Measurements from ENCODE around the gene KDM2B.
A peak's percentile ranks its signal among the peaks of the same experiment; 100 is the strongest.

Gene KDM2B

DNA sequence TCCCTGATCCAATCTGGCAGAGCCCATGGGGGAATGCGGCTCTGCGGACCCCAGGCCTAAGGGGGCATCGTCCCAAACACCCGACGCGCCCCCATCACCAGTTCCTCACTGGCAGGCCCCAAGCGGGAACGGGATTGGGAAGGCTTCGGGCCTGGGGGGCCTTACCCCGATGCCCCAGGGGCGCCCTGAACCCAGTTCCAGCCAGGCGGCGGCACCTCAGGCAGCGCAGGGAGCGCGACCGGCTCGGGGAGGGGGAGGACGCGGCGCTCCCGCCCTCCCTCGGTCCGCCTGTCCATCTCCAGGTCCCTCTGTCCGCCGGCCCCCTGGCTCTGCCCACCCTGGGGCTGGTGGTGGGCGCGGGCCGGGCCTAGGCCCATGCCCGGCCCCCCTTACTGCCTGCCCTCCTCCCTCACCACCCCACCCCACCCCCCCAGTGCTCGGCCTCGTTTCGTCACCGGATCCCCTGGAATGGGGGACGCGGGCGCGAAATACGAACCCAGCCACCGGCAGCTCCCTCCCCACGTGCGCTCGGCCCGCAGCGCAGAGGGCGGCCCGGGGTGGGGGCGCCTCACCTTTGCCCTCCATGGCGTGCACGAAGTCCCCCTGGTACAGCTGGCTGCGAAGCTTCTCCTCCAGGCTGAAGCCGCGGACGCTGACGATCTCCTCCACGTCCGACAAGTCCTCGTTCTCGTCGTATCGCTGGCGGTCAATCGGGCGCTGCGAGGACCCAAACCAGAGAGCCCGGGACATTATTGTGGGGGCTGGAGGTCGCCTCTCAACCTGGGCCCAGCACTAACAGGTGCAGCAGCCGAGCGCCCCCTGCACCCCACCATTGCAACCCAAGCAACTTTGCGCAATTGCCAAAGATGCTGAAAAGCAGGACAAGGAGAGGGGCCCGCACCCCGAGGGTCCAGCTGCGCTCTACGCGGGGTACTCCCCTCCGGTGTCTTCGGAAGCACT is 2.3 kb downstream of the KDM2B start:
- H3K9me3 ChIP-seq (ENCODE audit: low read length), result no peaks in the 10 kb centered on the region
- H4K20me1 ChIP-seq (ENCODE audit: insufficient read depth, low read length), result no peaks in the 10 kb centered on the region
- no peaks in the 10 kb centered on the region for H3K27me3 ChIP-seq (ENCODE audit: insufficient read depth, low read length)
- peak overlapping the region; percentile 64 for H3K9ac ChIP-seq (ENCODE audit: low read length)
- H3K79me2 ChIP-seq (ENCODE audit: insufficient read depth, low read length), result no peaks in the 10 kb centered on the region
- peaks cover 35% of the 10 kb centered on the region for H3K4me1 ChIP-seq (ENCODE audit: insufficient read depth, low read length, severe bottlenecking)
- H3F3A ChIP-seq (ENCODE audit: insufficient read depth, low read length), result no peaks in the 10 kb centered on the region
- H2AFZ ChIP-seq (ENCODE audit: low read length), result no peak overlapping the region
- H3K36me3 ChIP-seq (ENCODE audit: insufficient read depth, low read length), result peaks cover 13% of the 10 kb centered on the region; the same call in 1 of the 2 replicates
- no peak for TF ChIP-seq EZH2 (IDR thresholded peaks at IDR 0.05; ENCODE audit: borderline replicate concordance, low read length)
- TF ChIP-seq, protein P1, sequence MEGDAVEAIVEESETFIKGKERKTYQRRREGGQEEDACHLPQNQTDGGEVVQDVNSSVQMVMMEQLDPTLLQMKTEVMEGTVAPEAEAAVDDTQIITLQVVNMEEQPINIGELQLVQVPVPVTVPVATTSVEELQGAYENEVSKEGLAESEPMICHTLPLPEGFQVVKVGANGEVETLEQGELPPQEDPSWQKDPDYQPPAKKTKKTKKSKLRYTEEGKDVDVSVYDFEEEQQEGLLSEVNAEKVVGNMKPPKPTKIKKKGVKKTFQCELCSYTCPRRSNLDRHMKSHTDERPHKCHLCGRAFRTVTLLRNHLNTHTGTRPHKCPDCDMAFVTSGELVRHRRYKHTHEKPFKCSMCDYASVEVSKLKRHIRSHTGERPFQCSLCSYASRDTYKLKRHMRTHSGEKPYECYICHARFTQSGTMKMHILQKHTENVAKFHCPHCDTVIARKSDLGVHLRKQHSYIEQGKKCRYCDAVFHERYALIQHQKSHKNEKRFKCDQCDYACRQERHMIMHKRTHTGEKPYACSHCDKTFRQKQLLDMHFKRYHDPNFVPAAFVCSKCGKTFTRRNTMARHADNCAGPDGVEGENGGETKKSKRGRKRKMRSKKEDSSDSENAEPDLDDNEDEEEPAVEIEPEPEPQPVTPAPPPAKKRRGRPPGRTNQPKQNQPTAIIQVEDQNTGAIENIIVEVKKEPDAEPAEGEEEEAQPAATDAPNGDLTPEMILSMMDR (IDR thresholded peaks at IDR 0.05; ENCODE audit: low read length), result no peak
- peak overlapping the region; percentile 74 for H3K4me3 ChIP-seq (ENCODE audit: low read depth, low read length, poor library complexity, severe bottlenecking)
- no peak overlapping the region for H3K27ac ChIP-seq (ENCODE audit: low read depth, low read length, poor library complexity, severe bottlenecking)
- no peaks in the 10 kb centered on the region for H3K9me2 ChIP-seq (ENCODE audit: low read depth, low read length)
- H3K4me2 ChIP-seq (ENCODE audit: low read length), result peak overlapping the region; percentile 84

DNA sequence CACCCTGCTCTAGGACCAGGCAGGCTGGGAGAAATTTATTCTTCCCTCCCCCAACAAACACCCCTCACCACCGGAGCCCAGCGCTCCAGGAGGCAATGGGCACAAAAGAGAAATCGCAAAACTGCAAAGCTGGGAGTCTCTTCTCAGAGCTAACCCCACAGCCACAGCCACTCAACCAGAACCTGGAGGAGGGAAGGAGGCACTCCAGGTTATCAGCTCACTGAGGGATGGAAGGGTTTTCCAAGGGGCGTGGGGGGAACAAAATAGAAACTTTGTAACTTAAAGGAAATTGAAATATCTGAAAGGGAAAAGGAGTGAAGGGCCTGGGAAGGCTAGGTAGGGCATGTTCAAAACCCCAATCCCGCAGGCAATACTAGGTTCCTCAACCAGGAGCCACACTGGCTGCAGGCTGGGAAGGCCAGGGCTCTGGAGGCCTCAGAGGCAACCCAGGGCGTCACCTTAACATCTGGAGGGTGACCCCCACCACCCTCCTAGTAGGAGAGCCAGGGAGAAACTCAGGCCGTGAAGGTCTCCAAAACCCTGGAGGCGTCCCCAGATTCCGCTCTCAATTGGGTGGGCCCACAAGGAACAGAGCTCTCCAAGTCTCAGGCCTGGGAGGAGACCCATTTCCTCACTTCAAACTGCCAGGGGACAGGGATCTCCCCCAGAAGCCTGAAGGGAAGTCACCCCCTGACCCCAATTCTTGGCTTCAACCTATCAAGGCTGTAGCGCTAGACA is 3.2 kb downstream of the KDM2B start:
- Histone ChIP-seq H3K4me2 (ENCODE audit: low read length) (no peak overlapping the region), H3K9me3 (ENCODE audit: low read length) (no peaks in the 10 kb centered on the region), H4K20me1 (ENCODE audit: insufficient read depth, low read length) (no peaks in the 10 kb centered on the region), H3F3A (ENCODE audit: insufficient read depth, low read length) (no peaks in the 10 kb centered on the region), H3K4me1 (ENCODE audit: insufficient read depth, low read length, severe bottlenecking) (peaks cover 34% of the 10 kb centered on the region), H3K4me3 (ENCODE audit: low read depth, low read length, poor library complexity, severe bottlenecking) (no peak overlapping the region), H2AFZ (ENCODE audit: low read length) (no peak overlapping the region), H3K36me3 (ENCODE audit: insufficient read depth, low read length) (peaks cover 13% of the 10 kb centered on the region; the same call in 1 of the 2 replicates), H3K9me2 (ENCODE audit: low read depth, low read length) (no peaks in the 10 kb centered on the region), H3K79me2 (ENCODE audit: insufficient read depth, low read length) (no peaks in the 10 kb centered on the region), H3K9ac (ENCODE audit: low read length) (no peak overlapping the region), H3K27me3 (ENCODE audit: insufficient read depth, low read length) (no peaks in the 10 kb centered on the region), H3K27ac (ENCODE audit: low read depth, low read length, poor library complexity, severe bottlenecking) (no peak overlapping the region)
- TF ChIP-seq, protein P1 (IDR thresholded peaks at IDR 0.05; ENCODE audit: low read length), result no peak
- TF ChIP-seq EZH2 (IDR thresholded peaks at IDR 0.05; ENCODE audit: borderline replicate concordance, low read length), result no peak

DNA sequence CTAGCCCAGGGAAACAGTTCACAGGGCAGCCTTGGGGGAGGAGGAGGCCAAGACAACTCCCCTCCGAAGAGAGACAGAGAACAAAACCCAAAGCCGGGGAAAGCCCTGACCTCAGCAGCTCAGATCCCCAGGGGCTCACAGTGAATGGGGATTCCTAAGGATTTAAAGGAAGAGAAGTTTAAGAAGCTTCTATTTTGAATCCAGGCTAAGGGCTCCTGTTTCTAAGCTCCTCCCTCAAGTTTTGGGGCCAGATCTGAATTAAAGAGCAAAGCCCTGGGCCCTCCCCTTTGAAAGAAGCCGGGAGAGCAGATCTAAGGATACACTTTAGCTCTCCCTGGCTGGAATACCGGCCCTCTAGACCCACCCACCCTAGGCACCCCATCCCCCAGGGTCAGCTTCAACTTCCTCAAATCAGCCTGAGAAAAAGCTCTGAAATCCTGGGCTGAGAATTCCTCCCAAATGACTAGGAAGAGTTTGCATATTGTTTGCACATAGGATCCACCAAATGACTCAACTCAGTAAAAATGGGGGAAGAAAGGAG is 3.9 kb downstream of the KDM2B start:
- Histone ChIP-seq H3K27me3 (ENCODE audit: insufficient read depth, low read length) (no peaks in the 10 kb centered on the region), H3K9me3 (ENCODE audit: low read length) (no peaks in the 10 kb centered on the region), H3K36me3 (ENCODE audit: insufficient read depth, low read length) (peaks cover 13% of the 10 kb centered on the region; the same call in 1 of the 2 replicates), H3K4me2 (ENCODE audit: low read length) (no peak overlapping the region), H4K20me1 (ENCODE audit: insufficient read depth, low read length) (no peaks in the 10 kb centered on the region), H3K9ac (ENCODE audit: low read length) (no peak overlapping the region), H3K79me2 (ENCODE audit: insufficient read depth, low read length) (no peaks in the 10 kb centered on the region), H3F3A (ENCODE audit: insufficient read depth, low read length) (no peaks in the 10 kb centered on the region), H3K27ac (ENCODE audit: low read depth, low read length, poor library complexity, severe bottlenecking) (no peak overlapping the region), H2AFZ (ENCODE audit: low read length) (no peak overlapping the region), H3K9me2 (ENCODE audit: low read depth, low read length) (no peaks in the 10 kb centered on the region), H3K4me1 (ENCODE audit: insufficient read depth, low read length, severe bottlenecking) (peaks cover 27% of the 10 kb centered on the region), H3K4me3 (ENCODE audit: low read depth, low read length, poor library complexity, severe bottlenecking) (no peak overlapping the region)
- no peak for TF ChIP-seq EZH2 (IDR thresholded peaks at IDR 0.05; ENCODE audit: borderline replicate concordance, low read length)
- TF ChIP-seq, protein P1 (IDR thresholded peaks at IDR 0.05; ENCODE audit: low read length), result no peak
